SK-N-SH treated with all-trans-retinoic acid at 6 μM for 48 hours (cell line): ENCODE data around the gene CYTH3.

Experiments
- ATAC-seq: fragments of 200-7000 bp; cut with Tn5 transposase; 3 replicates; pipeline ENCODE4 v1.9.1; 2020; ENCODE audit warnings: mild to moderate bottlenecking, moderate library complexity
- ARNTL ChIP-seq: fragments of 450-650 bp; formaldehyde crosslinking; IDR thresholded peaks from 2 replicates; pipeline ENCODE4 v1.5.0; 2020; ENCODE audit warnings: low read depth, mild to moderate bottlenecking, moderate library complexity, borderline replicate concordance
- BACH2 ChIP-seq: fragments of 250-450 bp; sonication (Bioruptor Pico); IDR thresholded peaks from 2 replicates; pipeline ENCODE4 v1.9.0; 2021; ENCODE audit warnings: mild to moderate bottlenecking, borderline replicate concordance
- ESRRG ChIP-seq: fragments of 250-450 bp; sonication (Bioruptor Pico); IDR thresholded peaks from 2 replicates; pipeline ENCODE4 v1.6.1; 2021; ENCODE audit warnings: mild to moderate bottlenecking
- GLIS3 ChIP-seq: fragments of 250-450 bp; sonication (Bioruptor Pico); IDR thresholded peaks from 2 replicates; pipeline ENCODE4 v1.5.0; 2020; ENCODE audit warnings: mild to moderate bottlenecking, moderate library complexity
- ISL1 ChIP-seq: fragments of 250-450 bp; sonication (Bioruptor Pico); IDR thresholded peaks from 2 replicates; pipeline ENCODE4 v2.1.2; 2022; ENCODE audit warnings: mild to moderate bottlenecking, moderate library complexity
- OSR1 ChIP-seq: fragments of 250-450 bp; sonication (Bioruptor Pico); IDR thresholded peaks from 2 replicates; pipeline ENCODE4 v1.8.0; 2022; ENCODE audit warnings: moderate library complexity, mild to moderate bottlenecking, inconsistent platforms
- PPARA ChIP-seq: fragments of 250-450 bp; sonication (Bioruptor Pico); IDR thresholded peaks from 2 replicates; pipeline ENCODE4 v1.5.0; 2020; ENCODE audit warnings: mild to moderate bottlenecking, borderline replicate concordance
- RARB ChIP-seq: fragments of 250-450 bp; sonication (Bioruptor Pico); IDR thresholded peaks from 2 replicates; pipeline ENCODE4 v1.8.0; 2021; ENCODE audit warnings: mild to moderate bottlenecking, moderate library complexity
- SNAI2 ChIP-seq: fragments of 250-450 bp; sonication (Bioruptor Pico); IDR thresholded peaks from 2 replicates; pipeline ENCODE4 v1.5.0; 2020; ENCODE audit warnings: mild to moderate bottlenecking, moderate library complexity
- TCF4 ChIP-seq: fragments of 250-450 bp; sonication (Bioruptor Pico); IDR thresholded peaks from 2 replicates; pipeline ENCODE4 v1.8.0; 2021; ENCODE audit warnings: mild to moderate bottlenecking, moderate library complexity, borderline replicate concordance
- TOX ChIP-seq: fragments of 250-450 bp; sonication (Bioruptor Pico); IDR thresholded peaks from 2 replicates; pipeline ENCODE4 v1.8.0; 2021; ENCODE audit warnings: mild to moderate bottlenecking, moderate library complexity, borderline replicate concordance
- ZFP3 ChIP-seq: fragments of 250-450 bp; sonication (Bioruptor Pico); IDR thresholded peaks from 2 replicates; pipeline ENCODE4 v1.5.0; 2020; ENCODE audit warnings: mild to moderate bottlenecking, moderate library complexity
- ZFP30 ChIP-seq: fragments of 450-650 bp; formaldehyde crosslinking; IDR thresholded peaks from 2 replicates; pipeline ENCODE4 v1.5.0; 2022; ENCODE audit warnings: mild to moderate bottlenecking, moderate library complexity
- ZNF565 ChIP-seq: fragments of 450-650 bp; formaldehyde crosslinking; conservative IDR thresholded peaks from 2 replicates; pipeline ENCODE4 v1.5.0; 2020; ENCODE audit warnings: low read depth, mild to moderate bottlenecking, moderate library complexity
- ZNF70 ChIP-seq: fragments of 450-650 bp; formaldehyde crosslinking; IDR thresholded peaks from 2 replicates; pipeline ENCODE4 v1.5.0; 2020; ENCODE audit warnings: mild to moderate bottlenecking, moderate library complexity
- ZNF8 ChIP-seq: fragments of 450-650 bp; formaldehyde crosslinking; IDR thresholded peaks from 2 replicates; pipeline ENCODE4 v1.5.0; 2020; ENCODE audit warnings: mild to moderate bottlenecking, moderate library complexity
- TF ChIP-seq, protein P1 (sequence below): fragments of 250-450 bp; sonication (Bioruptor Pico); IDR thresholded peaks from 2 replicates; pipeline ENCODE4 v1.8.0; 2021; ENCODE audit warnings: low read depth, mild to moderate bottlenecking, moderate library complexity, borderline replicate concordance
- TF ChIP-seq, protein P2 (sequence below): fragments of 250-450 bp; sonication (Bioruptor Pico); IDR thresholded peaks from 2 replicates; pipeline ENCODE4 v1.8.0; 2020; ENCODE audit warnings: mild to moderate bottlenecking, moderate library complexity, borderline replicate concordance
- TF ChIP-seq, protein P3 (sequence below): fragments of 250-450 bp; sonication (Bioruptor Pico); IDR thresholded peaks from 2 replicates; pipeline ENCODE4 v1.5.1; 2021; ENCODE audit warnings: mild to moderate bottlenecking, moderate library complexity
- TF ChIP-seq, protein P4 (sequence below): fragments of 250-450 bp; sonication (Bioruptor Pico); IDR thresholded peaks from 2 replicates; pipeline ENCODE4 v1.5.1; 2020; ENCODE audit warnings: low read depth, mild to moderate bottlenecking, moderate library complexity
- TF ChIP-seq, protein P5 (sequence below): fragments of 250-450 bp; sonication (Bioruptor Pico); IDR thresholded peaks from 2 replicates; pipeline ENCODE4 v1.5.0; 2020; ENCODE audit warnings: mild to moderate bottlenecking, moderate library complexity

CYTH3 gene

DNA sequence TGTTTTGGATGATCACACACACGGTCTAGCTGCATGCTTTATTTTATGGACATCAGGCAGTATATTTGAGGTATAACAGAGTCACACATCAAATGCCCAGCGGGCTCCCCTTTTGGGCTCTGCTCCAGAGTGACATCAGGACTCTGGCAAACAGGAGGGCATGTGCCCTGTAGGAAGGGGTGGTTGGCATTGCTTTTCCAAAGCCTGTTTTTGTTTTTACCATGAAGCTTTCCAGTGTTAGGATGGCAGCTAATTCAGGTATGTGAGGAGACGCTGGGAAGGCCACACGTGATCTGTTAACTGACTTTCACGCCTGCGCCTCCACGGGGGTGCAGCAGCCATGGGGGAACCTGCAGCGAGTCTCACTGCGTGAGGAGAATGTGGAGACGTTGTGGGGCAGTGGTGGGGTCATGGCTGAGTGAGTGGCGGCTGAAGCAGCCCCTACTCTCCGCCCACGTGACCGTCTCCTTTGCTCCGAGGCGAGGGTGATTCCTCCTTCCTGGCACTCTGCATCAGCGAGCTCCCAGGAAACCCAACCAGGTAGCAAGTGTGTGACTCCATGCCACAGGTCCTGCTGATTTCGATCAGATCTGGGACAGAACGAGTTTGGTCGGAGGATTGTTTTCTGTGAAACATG, 123.6 kb downstream of the CYTH3 start:
- no peak for ATAC-seq
- TF ChIP-seq PPARA, result no peak
- TF ChIP-seq ZFP30 (CRISPR knock-in tag), result no peak
- TF ChIP-seq, protein P1, sequence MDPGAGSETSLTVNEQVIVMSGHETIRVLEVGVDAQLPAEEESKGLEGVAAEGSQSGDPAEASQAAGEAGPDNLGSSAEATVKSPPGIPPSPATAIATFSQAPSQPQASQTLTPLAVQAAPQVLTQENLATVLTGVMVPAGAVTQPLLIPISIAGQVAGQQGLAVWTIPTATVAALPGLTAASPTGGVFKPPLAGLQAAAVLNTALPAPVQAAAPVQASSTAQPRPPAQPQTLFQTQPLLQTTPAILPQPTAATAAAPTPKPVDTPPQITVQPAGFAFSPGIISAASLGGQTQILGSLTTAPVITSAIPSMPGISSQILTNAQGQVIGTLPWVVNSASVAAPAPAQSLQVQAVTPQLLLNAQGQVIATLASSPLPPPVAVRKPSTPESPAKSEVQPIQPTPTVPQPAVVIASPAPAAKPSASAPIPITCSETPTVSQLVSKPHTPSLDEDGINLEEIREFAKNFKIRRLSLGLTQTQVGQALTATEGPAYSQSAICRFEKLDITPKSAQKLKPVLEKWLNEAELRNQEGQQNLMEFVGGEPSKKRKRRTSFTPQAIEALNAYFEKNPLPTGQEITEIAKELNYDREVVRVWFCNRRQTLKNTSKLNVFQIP (CRISPR knock-in tag), result no peak
- TF ChIP-seq ZNF70 (CRISPR knock-in tag), result no peak
- TF ChIP-seq ZNF565, result no peak
- no peak for TF ChIP-seq TOX (CRISPR knock-in tag)
- no peak for TF ChIP-seq SNAI2 (CRISPR knock-in tag)
- TF ChIP-seq TCF4 (CRISPR knock-in tag), result no peak
- TF ChIP-seq, protein P2, sequence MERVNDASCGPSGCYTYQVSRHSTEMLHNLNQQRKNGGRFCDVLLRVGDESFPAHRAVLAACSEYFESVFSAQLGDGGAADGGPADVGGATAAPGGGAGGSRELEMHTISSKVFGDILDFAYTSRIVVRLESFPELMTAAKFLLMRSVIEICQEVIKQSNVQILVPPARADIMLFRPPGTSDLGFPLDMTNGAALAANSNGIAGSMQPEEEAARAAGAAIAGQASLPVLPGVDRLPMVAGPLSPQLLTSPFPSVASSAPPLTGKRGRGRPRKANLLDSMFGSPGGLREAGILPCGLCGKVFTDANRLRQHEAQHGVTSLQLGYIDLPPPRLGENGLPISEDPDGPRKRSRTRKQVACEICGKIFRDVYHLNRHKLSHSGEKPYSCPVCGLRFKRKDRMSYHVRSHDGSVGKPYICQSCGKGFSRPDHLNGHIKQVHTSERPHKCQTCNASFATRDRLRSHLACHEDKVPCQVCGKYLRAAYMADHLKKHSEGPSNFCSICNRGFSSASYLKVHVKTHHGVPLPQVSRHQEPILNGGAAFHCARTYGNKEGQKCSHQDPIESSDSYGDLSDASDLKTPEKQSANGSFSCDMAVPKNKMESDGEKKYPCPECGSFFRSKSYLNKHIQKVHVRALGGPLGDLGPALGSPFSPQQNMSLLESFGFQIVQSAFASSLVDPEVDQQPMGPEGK (CRISPR knock-in tag), result no peak
- TF ChIP-seq, protein P3, sequence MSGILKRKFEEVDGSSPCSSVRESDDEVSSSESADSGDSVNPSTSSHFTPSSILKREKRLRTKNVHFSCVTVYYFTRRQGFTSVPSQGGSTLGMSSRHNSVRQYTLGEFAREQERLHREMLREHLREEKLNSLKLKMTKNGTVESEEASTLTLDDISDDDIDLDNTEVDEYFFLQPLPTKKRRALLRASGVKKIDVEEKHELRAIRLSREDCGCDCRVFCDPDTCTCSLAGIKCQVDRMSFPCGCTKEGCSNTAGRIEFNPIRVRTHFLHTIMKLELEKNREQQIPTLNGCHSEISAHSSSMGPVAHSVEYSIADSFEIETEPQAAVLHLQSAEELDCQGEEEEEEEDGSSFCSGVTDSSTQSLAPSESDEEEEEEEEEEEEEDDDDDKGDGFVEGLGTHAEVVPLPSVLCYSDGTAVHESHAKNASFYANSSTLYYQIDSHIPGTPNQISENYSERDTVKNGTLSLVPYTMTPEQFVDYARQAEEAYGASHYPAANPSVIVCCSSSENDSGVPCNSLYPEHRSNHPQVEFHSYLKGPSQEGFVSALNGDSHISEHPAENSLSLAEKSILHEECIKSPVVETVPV (CRISPR knock-in tag), result no peak
- TF ChIP-seq ESRRG (CRISPR knock-in tag), result no peak
- no peak for TF ChIP-seq GLIS3 (CRISPR knock-in tag)
- no peak for TF ChIP-seq ISL1 (CRISPR knock-in tag)
- TF ChIP-seq RARB (CRISPR knock-in tag), result no peak
- TF ChIP-seq, protein P4, sequence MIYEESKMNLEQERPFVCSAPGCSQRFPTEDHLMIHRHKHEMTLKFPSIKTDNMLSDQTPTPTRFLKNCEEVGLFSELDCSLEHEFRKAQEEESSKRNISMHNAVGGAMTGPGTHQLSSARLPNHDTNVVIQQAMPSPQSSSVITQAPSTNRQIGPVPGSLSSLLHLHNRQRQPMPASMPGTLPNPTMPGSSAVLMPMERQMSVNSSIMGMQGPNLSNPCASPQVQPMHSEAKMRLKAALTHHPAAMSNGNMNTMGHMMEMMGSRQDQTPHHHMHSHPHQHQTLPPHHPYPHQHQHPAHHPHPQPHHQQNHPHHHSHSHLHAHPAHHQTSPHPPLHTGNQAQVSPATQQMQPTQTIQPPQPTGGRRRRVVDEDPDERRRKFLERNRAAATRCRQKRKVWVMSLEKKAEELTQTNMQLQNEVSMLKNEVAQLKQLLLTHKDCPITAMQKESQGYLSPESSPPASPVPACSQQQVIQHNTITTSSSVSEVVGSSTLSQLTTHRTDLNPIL (CRISPR knock-in tag), result no peak
- no peak for TF ChIP-seq BACH2 (CRISPR knock-in tag)

DNA sequence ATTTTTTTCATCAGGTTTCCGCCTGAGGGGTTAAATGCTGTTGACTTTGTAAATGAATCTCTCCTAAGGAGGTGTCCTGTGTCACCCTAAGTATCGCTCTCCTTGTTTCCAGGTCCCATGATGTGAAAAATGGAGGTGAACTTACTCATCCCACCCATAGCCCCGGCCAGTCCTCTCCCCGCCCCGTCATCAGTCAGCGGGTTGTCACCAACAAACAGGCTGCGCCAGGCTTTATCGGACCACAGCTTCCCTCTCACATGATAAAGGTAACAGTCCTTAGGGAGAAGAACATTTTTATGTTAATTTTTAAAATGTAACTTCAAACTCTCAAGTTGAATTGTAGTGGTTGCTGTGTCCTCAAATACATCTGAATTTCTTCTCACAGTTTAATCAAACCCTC, 124.8 kb downstream of the CYTH3 start:
- TF ChIP-seq ZFP3 (CRISPR knock-in tag) (no peak), ZNF565 (no peak), ZNF70 (CRISPR knock-in tag) (no peak), BACH2 (CRISPR knock-in tag) (no peak), ZNF8 (CRISPR knock-in tag) (no peak), PPARA (no peak), ISL1 (CRISPR knock-in tag) (no peak), GLIS3 (CRISPR knock-in tag) (no peak), RARB (CRISPR knock-in tag) (no peak), SNAI2 (CRISPR knock-in tag) (no peak), OSR1 (CRISPR knock-in tag) (no peak), TOX (CRISPR knock-in tag) (no peak), ZFP30 (CRISPR knock-in tag) (no peak), ARNTL (CRISPR knock-in tag) (no peak)
- TF ChIP-seq, protein P4 (CRISPR knock-in tag), result no peak
- TF ChIP-seq, protein P1 (CRISPR knock-in tag), result no peak
- TF ChIP-seq, protein P5, sequence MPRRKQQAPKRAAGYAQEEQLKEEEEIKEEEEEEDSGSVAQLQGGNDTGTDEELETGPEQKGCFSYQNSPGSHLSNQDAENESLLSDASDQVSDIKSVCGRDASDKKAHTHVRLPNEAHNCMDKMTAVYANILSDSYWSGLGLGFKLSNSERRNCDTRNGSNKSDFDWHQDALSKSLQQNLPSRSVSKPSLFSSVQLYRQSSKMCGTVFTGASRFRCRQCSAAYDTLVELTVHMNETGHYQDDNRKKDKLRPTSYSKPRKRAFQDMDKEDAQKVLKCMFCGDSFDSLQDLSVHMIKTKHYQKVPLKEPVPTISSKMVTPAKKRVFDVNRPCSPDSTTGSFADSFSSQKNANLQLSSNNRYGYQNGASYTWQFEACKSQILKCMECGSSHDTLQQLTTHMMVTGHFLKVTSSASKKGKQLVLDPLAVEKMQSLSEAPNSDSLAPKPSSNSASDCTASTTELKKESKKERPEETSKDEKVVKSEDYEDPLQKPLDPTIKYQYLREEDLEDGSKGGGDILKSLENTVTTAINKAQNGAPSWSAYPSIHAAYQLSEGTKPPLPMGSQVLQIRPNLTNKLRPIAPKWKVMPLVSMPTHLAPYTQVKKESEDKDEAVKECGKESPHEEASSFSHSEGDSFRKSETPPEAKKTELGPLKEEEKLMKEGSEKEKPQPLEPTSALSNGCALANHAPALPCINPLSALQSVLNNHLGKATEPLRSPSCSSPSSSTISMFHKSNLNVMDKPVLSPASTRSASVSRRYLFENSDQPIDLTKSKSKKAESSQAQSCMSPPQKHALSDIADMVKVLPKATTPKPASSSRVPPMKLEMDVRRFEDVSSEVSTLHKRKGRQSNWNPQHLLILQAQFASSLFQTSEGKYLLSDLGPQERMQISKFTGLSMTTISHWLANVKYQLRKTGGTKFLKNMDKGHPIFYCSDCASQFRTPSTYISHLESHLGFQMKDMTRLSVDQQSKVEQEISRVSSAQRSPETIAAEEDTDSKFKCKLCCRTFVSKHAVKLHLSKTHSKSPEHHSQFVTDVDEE (CRISPR knock-in tag), result no peak

More for the DNA sequence above, 124.8 kb downstream of the CYTH3 start:
- no peak for ATAC-seq
